Skin of body (tissue), 2 donors: ENCODE data around the gene HMCN2. TPM values are rescaled to one million over a fixed set of nuclear protein-coding genes. Genes with fewer than 3 reads are reported as not detected.
A peak's percentile ranks its signal among the peaks of the same experiment; 100 is the strongest.
"Not testable (repeated sequence)": the region's sequence is repeated elsewhere in the genome, so short reads cannot be mapped to it uniquely, and the experiment has no call there.

Experiments
- DNase-seq: peaks from one replicate; lab custom pipeline; 2025; lab: John Stamatoyannopoulos, UW
- total RNA-seq: library from RNA; depleted of rRNA; stranded (reverse); fragments of >200 nt; gene quantifications from one replicate; pipeline ENCODE4 v1.2.3, GENCODE V29; 2014

HMCN2 gene
- total RNA-seq, 1 donor from 2014 or later: 20.7 TPM

DNA sequence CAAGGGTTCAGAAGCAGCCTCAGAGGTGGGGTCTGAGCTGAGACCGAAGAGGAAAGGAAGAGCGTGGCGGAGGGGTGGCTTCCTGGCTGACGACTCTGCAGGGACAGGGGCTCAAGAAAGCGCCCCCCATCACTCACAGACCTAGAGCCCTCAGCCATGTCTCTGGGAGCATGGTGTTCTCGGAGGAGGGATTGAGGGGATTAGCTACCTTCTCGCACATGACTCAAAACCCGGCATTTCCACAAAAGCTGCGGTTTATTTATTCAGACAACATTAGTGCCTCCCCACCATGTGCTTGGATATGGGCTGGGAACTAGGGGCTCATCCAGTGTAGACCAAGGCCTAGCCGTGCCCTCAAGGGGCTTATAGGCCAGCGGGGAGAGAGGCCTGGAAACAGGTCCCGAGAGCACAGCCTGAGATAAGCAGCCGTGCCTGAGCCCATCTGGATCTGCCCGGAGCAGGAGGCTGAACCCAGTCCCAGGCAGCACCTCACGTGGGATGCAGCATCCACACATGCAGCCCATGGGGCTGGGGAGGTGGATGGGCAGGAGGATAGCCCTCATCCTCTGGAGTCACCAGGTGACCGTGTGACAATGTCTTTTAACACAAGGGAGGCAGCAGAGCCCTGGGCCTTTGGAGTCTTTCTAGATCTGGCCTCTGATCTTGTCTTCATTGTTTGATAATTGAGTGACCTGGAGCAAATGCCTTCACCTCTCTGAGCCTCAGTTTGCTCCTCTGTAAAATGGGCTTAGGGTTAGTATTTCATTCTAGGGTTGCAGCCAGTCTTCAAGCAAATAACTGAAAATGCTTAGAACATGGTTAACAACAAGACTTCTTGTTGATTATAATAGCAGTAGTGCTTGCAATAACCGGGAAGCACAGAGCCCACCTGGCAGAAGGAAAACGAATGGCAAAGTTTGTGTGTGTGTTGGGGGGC lies 878 bp upstream of the HMCN2 start:
- no peak for DNase-seq

DNA sequence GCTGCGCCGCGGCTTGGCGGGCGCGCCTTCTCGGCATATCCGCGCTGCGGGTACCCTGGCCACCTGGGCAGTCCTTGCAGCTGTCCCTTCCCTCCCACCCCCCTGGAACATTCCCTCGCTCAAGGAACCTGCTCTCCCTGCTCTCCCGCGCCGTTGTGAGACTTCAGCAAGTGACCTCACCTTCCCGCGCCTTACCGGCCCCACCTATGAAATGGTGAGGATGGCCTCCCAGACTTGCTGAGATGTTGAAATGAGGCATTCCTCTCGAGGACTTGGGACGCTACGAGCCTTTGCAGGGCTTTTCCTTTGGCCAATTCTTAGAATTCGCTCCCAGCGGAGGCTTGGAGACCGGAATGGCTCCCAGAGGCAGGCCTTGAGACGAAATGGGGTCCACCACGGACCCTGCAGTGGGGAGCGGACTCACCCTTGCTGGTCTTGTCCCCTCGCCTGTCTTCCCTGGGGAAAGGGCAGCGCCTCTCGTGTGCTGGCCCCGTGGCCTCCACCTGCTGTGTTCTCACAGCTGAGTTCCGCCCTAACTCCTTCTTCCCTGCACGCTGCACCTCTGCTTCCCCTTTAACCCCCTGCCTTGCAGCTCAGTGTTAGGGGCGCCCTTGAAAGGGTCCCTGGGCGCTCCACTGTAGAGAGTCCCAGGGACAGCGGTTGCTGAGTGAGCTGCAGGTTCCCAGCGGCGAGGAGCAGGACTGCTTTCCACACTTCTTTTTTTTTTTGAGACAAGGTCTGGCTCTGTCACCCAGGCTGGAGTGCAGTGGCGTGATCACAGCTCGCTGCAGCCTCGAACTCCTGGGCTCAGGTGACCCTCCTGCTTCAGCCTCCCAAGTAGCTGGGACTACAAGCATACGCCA lies 907 bp downstream of the HMCN2 start:
- no peak for DNase-seq

DNA sequence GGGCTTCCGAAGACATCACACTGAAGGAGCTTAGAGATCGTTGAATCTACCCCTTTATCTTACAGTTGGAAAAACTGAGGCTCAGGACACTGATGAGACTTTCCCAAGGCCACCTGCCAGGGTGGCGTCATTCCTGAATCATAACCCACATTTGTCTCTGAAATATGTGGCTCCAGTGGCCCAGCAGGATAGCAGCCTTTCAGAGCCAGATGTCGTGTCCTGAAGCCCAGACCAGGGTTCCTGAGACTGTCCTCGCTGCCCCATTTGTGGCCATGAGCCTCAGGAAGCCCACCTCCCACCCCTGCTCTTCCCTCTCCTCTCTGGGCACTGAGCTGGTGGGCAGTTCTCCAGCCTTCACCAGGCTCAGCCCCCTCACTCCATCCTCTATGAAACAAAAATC lies 2.4 kb downstream of the HMCN2 start:
- no peak for DNase-seq

DNA sequence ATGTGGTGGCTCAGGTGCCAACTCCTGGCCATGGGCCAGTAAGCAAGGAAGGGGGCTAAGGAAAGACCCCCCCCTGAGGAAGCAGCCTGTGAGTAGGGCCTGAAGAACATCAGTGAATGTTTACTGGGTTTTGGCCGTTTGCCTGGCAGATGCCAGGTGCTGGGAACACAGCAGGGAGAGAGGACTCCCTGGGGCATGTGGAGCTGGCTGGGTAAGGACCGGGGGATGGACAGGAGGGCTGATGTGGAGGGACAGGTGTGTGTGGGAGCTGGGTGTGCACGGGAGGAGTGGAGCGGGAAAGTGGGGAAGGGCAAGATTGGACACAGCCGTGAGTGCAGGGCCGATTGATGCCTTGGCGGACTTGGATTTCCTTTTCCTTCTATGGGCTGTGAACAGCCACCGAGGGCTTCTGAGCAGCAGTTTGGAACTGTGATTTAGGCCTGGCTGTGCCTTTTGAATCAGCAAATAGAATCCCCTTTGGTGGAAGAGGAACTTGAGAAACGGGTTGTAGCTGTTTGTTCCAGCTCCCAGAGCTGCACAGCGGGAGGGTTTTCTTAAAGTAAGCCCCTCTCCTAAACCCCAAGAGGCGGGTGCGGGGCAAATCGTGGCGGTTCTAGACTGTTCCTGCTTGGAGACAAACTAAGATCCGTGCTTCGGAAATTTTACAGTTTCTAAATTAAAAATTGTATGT lies 3.1 kb downstream of the HMCN2 start:
- DNase-seq: no peak

DNA sequence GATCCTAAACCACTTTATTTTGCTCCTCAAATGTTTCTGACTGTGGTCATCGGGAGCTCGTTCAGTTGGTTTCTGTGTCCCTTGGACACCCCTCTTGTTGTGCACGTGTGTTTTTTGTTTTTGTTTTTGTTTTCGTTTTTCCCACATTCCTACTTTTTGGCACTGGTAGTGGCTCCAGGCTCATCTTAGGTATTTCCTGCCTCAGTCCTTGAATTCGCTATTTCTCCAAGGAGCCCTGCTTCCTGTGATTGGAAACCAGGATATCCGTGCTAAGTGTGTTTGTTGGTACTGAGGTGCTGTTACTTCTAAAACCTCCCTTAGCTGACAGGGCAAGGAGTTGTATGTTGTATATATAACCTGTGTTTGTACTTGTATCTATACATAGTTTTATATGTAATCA lies 5.9 kb downstream of the HMCN2 start:
- DNase-seq: no peak

DNA sequence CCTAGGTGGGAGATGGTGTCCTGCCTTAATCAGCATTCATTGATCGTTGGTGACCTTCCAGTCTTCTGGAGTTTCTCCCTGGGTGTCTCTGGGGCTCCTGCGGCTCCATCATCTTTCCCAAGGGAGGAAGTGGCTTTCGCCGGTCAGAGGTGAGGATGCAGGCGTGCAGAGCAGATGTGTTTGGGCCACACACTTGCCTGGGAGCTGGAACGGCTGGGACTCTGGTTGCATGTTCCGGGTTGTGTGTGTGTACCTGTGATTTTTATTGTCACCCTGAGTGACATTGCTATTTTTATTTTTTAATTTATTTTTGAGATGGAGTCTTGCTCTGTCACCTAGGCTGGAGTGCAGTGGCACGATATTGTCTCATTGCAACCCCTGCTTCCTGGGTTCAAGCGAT lies 9.6 kb downstream of the HMCN2 start:
- no peak for DNase-seq

DNA sequence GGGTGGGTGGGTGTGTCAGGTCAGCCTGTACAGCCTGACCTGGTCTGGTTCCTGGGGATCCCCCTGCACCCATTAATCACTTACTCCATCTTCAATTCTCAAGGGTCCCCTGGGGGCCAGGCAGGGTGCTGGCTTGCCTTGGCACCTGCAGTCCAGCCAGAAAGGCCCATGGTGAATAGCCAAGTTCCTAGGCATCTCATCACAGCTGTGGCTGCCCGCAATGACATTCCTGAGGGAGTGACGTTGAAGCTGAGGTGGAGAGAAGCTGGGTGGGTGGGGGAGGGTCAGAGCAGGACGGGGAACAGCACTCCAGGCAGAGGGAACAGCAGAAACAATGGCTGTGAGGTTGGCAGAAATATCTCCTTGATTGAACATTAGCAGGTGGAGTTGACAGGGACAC lies 10.6 kb downstream of the HMCN2 start:
- DNase-seq: no peak

DNA sequence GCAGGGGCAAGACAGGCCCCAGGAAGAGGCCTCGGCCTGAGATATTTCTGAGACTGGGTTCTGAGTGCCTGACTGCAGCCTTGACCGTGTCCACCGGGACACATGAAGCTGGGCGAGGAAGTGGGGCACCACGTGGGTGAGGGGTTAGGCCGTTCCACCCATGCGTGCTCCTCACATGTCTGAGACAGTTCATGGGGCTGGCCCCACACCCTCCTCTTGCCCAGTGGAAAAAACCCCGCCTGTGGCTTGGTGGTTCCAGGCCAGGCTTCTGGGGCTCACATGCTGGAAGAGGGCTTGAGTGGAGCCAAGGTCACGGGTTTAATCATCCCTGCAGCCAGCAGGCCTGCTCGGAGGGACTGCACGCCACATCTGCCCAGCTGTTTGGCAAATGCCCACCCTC lies 11.4 kb downstream of the HMCN2 start:
- no peak for DNase-seq

DNA sequence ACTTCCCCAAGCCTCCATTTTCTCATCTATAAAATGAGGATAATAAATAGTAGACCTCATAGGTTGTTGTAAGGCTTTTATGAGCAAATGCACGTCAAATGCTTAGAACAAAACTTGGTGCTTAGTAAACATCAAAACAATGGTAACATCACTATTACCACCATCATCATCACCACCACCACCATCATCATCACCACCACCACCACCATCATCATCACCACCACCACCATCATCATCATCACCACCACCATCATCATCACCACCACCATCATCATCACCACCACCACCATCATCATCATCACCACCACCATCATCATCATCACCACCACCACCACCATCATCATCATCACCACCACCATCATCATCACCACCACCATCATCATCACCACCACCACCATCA lies 12.0 kb downstream of the HMCN2 start:
- not testable (repeated sequence) for DNase-seq

DNA sequence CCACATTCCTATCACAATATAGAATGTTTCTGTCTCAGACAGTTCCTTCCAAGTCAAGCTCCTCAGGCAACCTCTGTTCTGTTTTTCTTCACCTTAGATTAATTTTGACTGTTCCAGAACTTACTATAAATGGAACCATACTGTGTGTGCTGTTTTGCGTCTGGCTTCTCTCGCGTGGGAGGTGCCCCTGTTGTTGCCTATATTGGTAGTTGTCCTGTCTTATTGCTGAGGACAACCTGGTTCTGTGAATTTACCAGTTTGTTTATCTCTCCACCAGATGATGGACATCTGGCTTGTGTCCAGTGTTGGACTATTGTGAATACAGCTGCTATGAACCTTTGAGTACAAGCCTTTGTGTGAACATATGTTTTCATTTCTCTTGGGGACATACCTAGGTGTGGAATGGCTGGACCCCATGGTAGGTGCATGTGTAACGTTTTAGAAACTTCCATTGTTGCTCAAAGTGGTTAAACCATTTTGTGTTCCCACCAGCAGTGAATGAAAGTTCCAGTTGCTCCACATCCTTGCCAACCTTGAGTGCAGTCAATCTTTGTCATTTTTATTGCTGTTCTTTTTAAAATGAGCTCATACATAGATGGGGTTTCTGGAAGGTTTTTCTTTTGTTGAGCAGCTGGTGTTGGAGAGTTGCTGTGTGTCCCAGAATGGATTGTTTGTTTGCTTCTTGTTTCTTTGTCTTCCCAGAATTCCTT lies 18.1 kb downstream of the HMCN2 start:
- peak; percentile 27 for DNase-seq

DNA sequence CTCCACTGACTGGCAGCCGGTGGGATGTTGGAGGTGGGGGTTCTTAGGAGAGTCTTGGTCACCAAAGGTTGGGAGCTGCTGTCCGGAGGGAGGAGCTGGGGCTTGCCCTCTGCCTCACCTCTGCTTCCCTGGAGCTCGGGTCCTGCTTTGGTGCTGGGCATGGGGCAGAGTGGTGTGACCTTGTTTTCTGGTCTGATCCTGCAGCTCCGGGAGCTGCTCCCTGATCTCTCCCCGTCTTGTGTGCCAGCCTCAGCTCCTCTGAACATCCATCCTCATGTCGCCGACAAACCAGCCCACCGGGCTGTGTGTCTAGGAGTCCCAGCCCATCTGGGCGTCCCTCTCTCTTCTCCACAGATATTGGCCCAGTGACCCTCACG lies 18.7 kb downstream of the HMCN2 start:
- no peak for DNase-seq

DNA sequence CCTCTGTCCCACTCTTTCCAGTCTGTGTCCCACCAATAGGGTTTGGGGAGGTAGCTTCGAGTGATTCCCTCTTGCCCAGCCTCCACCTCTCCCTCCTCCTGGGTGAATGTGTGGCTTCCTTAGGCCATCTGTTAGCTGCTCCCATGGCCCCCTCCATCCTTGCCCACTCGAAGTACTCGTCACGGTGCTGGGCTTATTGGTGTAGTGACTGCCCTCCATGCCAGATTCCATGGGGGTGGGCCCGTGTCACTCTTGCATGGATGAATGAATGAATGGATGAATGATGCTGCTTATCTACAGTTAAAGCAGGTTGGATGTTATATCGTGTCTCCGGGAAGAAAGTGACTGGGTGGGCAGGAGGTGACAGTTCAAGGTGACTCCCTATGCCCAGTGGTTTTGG lies 19.1 kb downstream of the HMCN2 start:
- no peak for DNase-seq

DNA sequence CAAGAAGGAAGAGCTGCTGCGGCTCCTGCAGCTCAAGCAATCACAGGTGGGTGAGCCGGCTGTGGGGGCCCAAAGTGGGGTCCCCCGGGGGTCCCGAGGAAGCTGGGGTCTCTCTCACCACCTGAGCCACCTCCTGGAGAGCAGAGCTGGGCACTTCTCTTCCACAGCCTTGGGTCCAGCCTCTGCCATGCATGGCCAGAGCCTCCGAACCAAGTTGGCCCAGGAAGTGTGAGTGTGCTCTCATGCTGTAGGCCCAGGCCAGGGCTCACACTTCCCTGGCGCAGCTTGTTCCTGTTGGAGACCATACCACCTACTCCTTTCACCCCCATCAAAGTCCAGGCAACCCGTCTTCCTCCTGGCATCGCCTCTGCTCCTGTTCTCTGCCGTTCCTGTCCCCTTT lies 19.7 kb downstream of the HMCN2 start:
- DNase-seq: no peak

DNA sequence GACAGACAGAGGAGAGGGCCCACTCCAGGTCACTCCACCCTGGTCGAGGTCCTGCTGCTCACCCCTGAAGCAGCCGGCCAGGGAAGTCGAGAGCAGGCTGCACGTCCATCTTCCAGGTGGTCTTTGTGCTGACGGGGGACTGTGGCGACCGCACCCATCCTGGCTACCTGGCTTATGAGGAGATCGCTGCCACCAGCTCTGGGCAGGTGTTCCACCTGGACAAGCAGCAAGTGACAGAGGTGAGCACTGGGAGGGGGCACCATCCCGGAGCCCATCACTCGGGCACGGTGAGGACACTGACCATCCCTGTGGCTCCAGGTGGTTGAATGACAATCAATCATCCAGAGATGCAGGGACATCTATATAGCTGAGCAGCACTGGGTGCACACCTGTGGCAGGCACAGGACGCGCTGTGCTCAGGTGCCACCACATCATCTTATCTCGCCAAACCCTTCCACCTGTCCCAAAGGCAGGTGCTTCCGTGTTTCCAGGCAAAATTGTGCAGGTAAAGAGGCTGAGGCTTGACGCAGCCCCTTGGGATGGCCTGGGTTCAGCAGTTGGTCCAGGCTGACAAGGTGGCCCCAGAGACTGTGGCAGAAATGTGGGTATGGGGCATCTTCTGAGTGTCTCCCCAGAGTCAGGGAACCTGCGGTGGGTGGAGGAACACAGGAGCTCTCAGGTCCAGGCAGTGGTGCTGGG lies 20.7 kb downstream of the HMCN2 start:
- DNase-seq: no peak

DNA sequence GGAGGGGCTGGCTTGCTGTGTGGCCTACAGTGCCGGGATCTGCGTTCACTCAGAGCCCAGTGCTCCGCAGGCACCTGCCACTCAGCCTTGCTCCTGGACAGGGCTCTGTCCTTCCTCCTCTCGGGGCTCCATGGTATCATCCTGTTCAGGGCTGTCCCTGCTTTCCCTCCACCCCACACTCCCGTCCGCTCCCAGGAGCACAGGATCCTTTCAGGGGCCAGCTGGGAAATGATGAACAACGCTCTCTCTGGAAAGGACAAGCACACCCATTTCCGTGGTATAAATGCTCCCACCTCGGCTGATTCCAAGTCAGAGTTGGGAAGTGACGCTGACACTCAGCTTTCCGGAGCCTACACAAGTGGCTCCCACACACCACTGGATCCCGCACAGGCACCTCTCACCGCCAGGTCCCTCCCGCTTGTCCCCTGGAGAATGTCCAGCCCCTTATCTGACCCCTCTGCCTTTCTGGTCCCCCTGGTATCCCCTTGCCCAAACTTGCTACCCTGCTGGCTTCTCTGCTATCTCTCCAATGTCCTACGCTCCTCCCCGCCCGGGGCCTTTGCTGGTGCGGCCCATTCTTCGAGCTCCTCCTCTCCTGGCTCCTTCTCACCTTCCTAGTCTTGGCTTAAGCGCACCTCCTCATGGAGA lies 21.3 kb downstream of the HMCN2 start:
- DNase-seq: no peak

DNA sequence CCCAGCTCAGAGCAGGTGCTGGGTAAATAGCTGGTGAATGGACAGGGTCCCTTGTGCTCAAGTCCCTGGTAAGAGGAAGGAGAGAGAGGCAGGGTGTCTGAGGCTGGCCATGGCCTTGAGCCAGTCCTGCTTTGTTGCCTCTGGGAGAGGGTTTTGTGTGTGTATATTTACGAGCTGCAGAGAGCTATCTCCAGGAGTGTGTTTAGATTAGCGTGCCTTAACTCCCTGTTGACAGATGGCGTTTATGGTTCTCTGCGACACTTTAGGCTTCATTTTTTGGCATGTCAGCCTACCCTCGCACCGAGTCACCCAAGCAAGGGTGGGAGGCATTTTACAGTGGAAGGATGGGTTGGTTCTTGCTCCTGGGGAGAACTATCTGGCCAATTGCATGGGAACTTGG lies 22.2 kb downstream of the HMCN2 start:
- DNase-seq: no peak

DNA sequence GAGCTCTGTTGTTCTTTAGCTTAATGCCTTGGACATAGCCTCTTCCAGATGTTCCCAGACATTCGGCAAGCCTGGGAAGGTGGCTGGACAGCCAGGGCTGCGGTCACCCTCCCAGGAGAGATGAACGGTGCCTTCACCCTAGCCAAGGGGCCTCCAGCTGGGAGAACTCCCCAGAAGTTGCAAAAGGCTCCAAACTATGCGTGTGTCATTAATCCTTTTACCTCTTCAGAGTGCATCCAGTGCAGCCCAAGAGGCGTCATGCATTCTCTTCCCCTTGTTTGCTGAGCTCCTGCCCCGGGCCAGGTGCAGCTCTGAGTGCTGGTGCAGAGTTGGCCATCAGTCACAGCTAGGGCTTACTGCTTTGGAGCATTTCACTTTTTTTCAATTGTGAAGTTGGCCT lies 22.8 kb downstream of the HMCN2 start:
- DNase-seq: no peak

DNA sequence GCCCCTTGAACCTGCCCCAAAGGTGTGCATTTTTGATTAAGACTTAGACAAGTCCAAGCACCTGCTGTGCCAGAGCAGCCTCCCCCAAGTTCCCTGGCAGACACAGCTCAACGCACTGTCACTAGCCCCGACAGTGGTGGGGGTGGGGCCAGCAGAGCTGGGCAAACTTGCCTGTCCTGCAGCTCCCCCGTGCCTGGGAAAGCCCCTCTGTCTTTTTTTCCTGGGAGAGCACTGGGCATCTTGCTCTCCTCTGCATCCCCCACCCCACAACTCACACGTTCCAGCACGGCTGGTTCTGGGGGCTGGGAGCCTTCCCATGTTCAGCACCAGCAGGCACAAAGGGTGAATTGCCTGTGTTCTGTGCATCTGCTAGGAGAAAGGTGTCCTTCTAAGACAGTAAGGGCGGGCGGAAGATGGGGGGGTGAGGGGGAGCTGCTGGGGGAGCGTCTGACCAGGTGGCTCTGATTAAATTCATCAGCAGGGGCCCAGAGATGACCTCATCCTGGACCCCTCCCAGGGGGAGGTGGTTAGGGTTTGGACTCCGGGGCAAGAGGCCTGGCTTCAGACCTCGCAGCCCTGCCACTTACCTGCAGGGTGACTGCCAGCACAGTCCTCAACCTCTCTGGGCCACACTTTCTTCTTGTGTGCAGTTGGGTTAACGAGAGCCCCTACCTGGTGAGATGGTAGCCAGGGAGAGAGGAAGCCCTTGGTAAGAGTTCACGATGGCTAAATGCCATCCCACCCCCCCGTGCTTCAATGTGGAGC lies 23.5 kb downstream of the HMCN2 start:
- DNase-seq: no peak

DNA sequence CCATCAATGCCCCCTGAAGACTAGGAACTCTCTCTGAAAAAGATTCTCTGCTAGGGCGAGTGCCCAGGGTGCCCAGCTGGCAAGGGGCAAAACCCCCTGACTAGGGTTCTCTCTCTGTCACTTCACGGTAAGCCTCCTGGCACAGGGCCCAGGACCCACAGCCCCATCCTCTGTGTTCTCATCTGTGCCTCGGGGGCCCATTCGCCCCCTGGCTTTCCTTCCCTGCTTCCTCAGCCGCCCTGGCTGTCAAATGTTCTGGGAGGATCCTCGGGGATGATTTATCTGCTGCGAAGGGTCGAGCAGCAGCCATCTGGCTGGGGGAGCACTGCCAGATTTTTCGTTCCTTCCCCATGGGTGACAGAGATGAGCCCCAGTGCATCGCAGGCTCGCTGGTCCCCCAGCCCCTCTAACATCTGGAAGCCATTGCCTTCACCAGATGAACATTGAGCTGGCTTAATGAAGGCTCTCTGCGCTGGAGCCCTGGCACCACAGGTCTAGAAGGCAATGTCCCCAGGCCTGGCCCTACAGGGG lies 24.2 kb downstream of the HMCN2 start:
- DNase-seq: peak; percentile 79
